Colonic mucosa (tissue), 4 donors: Measurements from ENCODE around the gene ADIRF. TPM values are rescaled to one million over a fixed set of nuclear protein-coding genes. Genes with fewer than 3 reads are reported as not detected.
"Not testable (repeated sequence)": the region's sequence is repeated elsewhere in the genome, so short reads cannot be mapped to it uniquely, and the experiment has no call there.

Source experiments
- DNase-seq: peaks from one replicate; pipeline ENCODE4 v3.0.0-alpha.2; 2020
- H3K27ac ChIP-seq: fragments of 200-600 bp; one replicate; pipeline ENCODE4 v1.8.0; 2021
- H3K27me3 ChIP-seq: fragments of 200-600 bp; one replicate; pipeline ENCODE4 v1.8.0; 2021
- H3K36me3 ChIP-seq: fragments of 200-600 bp; one replicate; pipeline ENCODE4 v1.8.0; 2021
- H3K4me1 ChIP-seq: fragments of 200-600 bp; one replicate; pipeline ENCODE4 v1.8.0; 2021; ENCODE audit warnings: mild to moderate bottlenecking
- H3K4me3 ChIP-seq: fragments of 200-600 bp; one replicate; pipeline ENCODE4 v1.8.0; 2021
- H3K9ac ChIP-seq, 2 donors: one replicate each; pipeline ENCODE4 v1.7.0; 2013; ENCODE audit warnings: control low read depth in 2 of 2, low read depth in 2 of 2, low read length in 2 of 2
- H3K9me3 ChIP-seq: fragments of 200-600 bp; one replicate; pipeline ENCODE4 v1.8.0; 2021
- CTCF ChIP-seq: fragments of 200-600 bp; IDR thresholded peaks from one replicate; pipeline ENCODE4 v1.8.0; 2022; ENCODE audit warnings: antibody characterized with exemption, mild to moderate bottlenecking
- intact Hi-C: fragments of 100-400 bp; cut with DNase I; formaldehyde crosslinking; loops from one replicate; pipeline ENCODE4 v1.14.1; 2022
- total RNA-seq, 2 donors: library from RNA; stranded (reverse); fragmentation: NEBNext Ultra II Directional in 1 of 2; extraction: Animal tissue kit (Norgen Biotek cat#: 25700) in 1 of 2; gene quantifications; one replicate each; pipeline ENCODE4 v1.2.1, GENCODE V29; 2021
- donor health status: healthy.
- donor health status: DM: no; HTN: no; CAD: no.
- donor health status: DM: no; HTN: no; CAD: no.

ADIRF gene
- total RNA-seq, 2 donors from 2014 or later = 41.5 to 91.2 TPM

DNA sequence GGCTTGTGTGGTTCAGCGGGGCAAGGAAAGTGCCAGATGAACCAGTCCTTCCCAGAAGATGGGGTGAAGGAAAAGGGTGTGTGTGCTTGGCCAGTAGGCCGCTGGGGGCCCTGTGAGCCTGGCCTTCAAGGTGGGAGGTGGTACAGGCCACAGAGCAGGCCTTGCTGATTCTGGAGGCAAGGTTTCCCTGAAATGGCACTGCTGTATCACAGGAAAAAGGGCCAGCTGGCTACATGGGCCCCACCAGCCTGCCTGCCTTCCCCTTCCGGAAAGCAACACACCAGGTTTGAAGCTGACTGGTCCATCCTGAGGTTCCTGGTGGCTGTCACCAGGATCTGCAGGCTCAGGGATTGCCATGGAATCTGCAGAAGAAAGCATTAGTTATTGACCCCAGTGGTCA, 23.4 kb upstream of the ADIRF start:
- intact Hi-C loops = no loop called here
- H3K36me3 ChIP-seq = no peaks in the 10 kb centered on the region

DNA sequence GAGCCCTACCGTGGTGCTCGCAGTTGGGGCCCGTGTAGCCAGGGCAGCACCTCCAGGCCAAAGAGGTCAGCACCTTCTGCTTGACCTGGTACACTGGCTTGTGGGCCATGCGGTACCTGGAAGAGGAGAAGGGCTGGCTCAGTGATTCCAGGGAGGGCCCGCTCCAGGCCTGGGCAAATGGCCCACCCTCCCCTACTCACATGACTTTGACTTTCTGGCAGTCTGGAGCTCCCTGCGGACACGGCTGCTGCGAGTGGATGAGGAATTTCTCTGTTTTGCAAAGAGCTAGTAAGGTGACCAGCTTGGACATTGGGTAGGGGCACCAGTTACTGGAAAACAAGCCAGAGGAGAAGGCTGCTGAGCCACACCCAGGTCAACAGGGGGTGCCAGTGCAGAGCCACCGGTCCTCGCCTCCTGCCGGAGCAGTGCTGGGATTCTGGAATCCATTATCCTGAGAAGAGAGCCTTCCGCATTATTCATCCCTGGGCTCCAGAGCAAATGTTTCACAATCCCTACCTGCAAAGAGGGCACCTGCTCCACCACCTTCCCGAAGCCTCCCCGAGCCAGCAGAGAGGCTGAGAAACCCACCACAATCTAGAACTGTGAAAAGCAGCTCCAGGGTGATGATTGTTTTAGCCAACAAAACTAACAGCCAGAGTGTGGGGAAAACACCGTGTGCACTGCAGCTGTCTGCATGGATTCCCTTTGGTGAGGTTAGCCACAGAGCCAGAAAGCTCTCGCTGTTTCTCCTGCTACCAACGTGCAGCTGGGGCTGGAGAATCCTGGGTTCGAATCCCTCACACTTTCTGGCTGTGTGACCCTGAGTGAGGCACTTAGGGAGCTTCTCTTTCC, 22.7 kb upstream of the ADIRF start:
- no peak overlapping the region for H3K9ac ChIP-seq
- TF ChIP-seq CTCF = no peak
- no peaks in the 10 kb centered on the region for H3K9me3 ChIP-seq
- no peak overlapping the region for H3K27ac ChIP-seq
- intact Hi-C loops = no loop called here
- H3K36me3 ChIP-seq = no peaks in the 10 kb centered on the region
- H3K4me3 ChIP-seq = no peak overlapping the region
- H3K4me1 ChIP-seq = no peaks in the 10 kb centered on the region
- peak; percentile 15 for DNase-seq
- no peaks in the 10 kb centered on the region for H3K27me3 ChIP-seq

More for the DNA sequence above, 23.4 kb upstream of the ADIRF start:
- Histone ChIP-seq H3K4me3 (no peak overlapping the region), H3K27ac (no peak overlapping the region), H3K4me1 (no peaks in the 10 kb centered on the region), H3K9me3 (no peaks in the 10 kb centered on the region), H3K9ac (no peak overlapping the region), H3K27me3 (no peaks in the 10 kb centered on the region)
- TF ChIP-seq CTCF = no peak
- peak; percentile 12 for DNase-seq

- H3K4me3 ChIP-seq = no peak overlapping the region
- no peak for TF ChIP-seq CTCF
- H3K36me3 ChIP-seq = no peaks in the 10 kb centered on the region
- no peak overlapping the region for H3K9ac ChIP-seq
- H3K4me1 ChIP-seq = no peaks in the 10 kb centered on the region
- peak; percentile 17 for DNase-seq
- no peaks in the 10 kb centered on the region for H3K9me3 ChIP-seq
- intact Hi-C loops = no loop called here
- no peak overlapping the region for H3K27ac ChIP-seq
- H3K27me3 ChIP-seq = no peaks in the 10 kb centered on the region
These were observed 21.8 kb upstream of the ADIRF start for GRCh38 chr10:86946213-86947155.

DNA sequence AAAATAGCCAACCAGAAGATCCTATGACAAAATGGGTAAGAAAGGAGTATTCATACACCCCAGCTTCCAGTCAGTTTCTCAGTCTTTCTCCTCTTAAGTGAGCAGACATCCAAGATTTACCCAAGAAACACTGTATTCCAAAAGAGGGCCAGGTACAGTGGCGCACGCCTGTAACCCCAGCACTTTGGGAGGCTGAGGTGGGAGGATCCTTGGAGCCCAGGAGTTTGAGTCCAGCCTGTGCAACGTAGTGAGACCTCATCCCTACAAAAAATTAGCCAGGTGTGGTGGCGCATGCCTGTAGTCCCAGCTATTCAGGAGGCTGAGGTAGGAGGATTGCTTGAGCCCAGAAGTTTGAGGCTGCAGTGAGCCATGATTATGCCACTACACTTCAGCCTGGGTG, 20.5 kb upstream of the ADIRF start:
- H3K9ac ChIP-seq, H3K36me3 ChIP-seq, H3K9me3 ChIP-seq, H3K4me1 ChIP-seq, H3K27me3 ChIP-seq, H3K27ac ChIP-seq, H3K4me3 ChIP-seq, intact Hi-C loops: not testable (repeated sequence)
- peak; percentile 15 for DNase-seq

GRCh38 chr10:86950349-86950748, 17.9 kb upstream of the ADIRF start:
- intact Hi-C loops = no loop called here
- Histone ChIP-seq H3K27ac (no peak overlapping the region), H3K36me3 (no peaks in the 10 kb centered on the region)

More at GRCh38 chr10:86950349-86950748, 17.9 kb upstream of the ADIRF start:
- H3K9me3 ChIP-seq = no peaks in the 10 kb centered on the region
- H3K4me1 ChIP-seq = no peaks in the 10 kb centered on the region
- TF ChIP-seq CTCF = no peak
- H3K4me3 ChIP-seq = no peak overlapping the region
- no peak for DNase-seq
- no peak overlapping the region for H3K9ac ChIP-seq
- no peaks in the 10 kb centered on the region for H3K27me3 ChIP-seq
